ENCODE data around the gene LSM11.

LSM11 gene

GRCh38 chr5:157734436-157734835, 9.1 kb upstream of the LSM11 start:
- DNase-seq, result no peak

GRCh38 chr5:157735991-157736390, 7.5 kb upstream of the LSM11 start:
- DNase-seq, result no peak

- no peak for DNase-seq
Measured at GRCh38 chr5:157739388-157740228, 3.9 kb upstream of the LSM11 start.

- DNase-seq, result no peak
Measured at GRCh38 chr5:157740229-157740610, 3.3 kb upstream of the LSM11 start.

GRCh38 chr5:157741131-157741530, 2.4 kb upstream of the LSM11 start:
- DNase-seq, result no peak

GRCh38 chr5:157744051-157745011, 819 bp downstream of the LSM11 start:
- peak in 1 of 2 donors; percentile 3 for DNase-seq

- DNase-seq, result no peak
Measured at GRCh38 chr5:157745041-157745456, 1.5 kb downstream of the LSM11 start.

- no peak for DNase-seq
Measured at GRCh38 chr5:157747173-157747740, 3.7 kb downstream of the LSM11 start.

GRCh38 chr5:157747766-157748700, 4.5 kb downstream of the LSM11 start:
- DNase-seq, result no peak

GRCh38 chr5:157748760-157749461, 5.4 kb downstream of the LSM11 start:
- DNase-seq, result no peak

- DNase-seq, result no peak
Measured at GRCh38 chr5:157749462-157749799, 5.9 kb downstream of the LSM11 start.

- DNase-seq, result no peak
Measured at GRCh38 chr5:157750320-157750719, 6.8 kb downstream of the LSM11 start.

GRCh38 chr5:157756122-157756521, 12.6 kb downstream of the LSM11 start:
- no peak for DNase-seq

GRCh38 chr5:157758706-157759105, 15.2 kb downstream of the LSM11 start:
- no peak for DNase-seq

- DNase-seq, result peak; percentile 31 to 69
Measured at GRCh38 chr5:157761690-157762621, 18.4 kb downstream of the LSM11 start.

- DNase-seq, result no peak
Measured at GRCh38 chr5:157764531-157764930, 21.0 kb downstream of the LSM11 start.

GRCh38 chr5:157766442-157766841, 22.9 kb downstream of the LSM11 start:
- DNase-seq, result no peak

- DNase-seq, result no peak
Measured at GRCh38 chr5:157766902-157767301, 23.4 kb downstream of the LSM11 start.

GRCh38 chr5:157767689-157768088, 24.2 kb downstream of the LSM11 start:
- DNase-seq, result no peak

- no peak for DNase-seq
Measured at GRCh38 chr5:157770665-157771064, 27.2 kb downstream of the LSM11 start.

- no peak for DNase-seq
Measured at GRCh38 chr5:157772127-157772526, 28.6 kb downstream of the LSM11 start.

All from inflammatory macrophage treated with lipopolysaccharide for 1 hour (primary cell).